Heart right ventricle (tissue), 16 donors: Measurements from ENCODE around the gene STOML2. TPM values are rescaled to one million over a fixed set of nuclear protein-coding genes. Genes with fewer than 3 reads are reported as not detected.
A peak's percentile ranks its signal among the peaks of the same experiment; 100 is the strongest.

ENCODE experiments used
- ATAC-seq, 8 donors: fragments of 200-7000 bp; cut with Tn5 transposase; one replicate each; pipeline ENCODE4 v1.9.1; 2020; ENCODE audit warnings: mild to moderate bottlenecking in 8 of 8, moderate library complexity in 8 of 8, moderate number of reproducible peaks in 1 of 8
- DNase-seq, 2 donors: peaks; one replicate each; pipeline ENCODE4 v3.0.0-alpha.2; 2020
- H3K27ac ChIP-seq, 10 donors: fragments of 200-600 bp; sonication (generic) in 2 of 10; one replicate each; pipeline versions ENCODE4 v1.5.0 to v1.8.0; 2020 to 2022; ENCODE audit warnings: mild to moderate bottlenecking in 3 of 10
- H3K27me3 ChIP-seq, 7 donors: fragments of 200-600 bp; one replicate each; pipeline ENCODE4 v1.8.0; 2021 to 2022; ENCODE audit warnings: mild to moderate bottlenecking in 2 of 7
- H3K36me3 ChIP-seq, 9 donors: fragments of 200-600 bp; sonication (generic) in 1 of 9; one replicate each; pipeline versions ENCODE4 v1.5.0 to v1.8.0; 2020 to 2022; ENCODE audit warnings: mild to moderate bottlenecking in 2 of 9
- H3K4me1 ChIP-seq, 9 donors: fragments of 200-600 bp; sonication (generic) in 1 of 9; one replicate each; pipeline versions ENCODE4 v1.5.0 to v1.8.0; 2020 to 2022; ENCODE audit warnings: mild to moderate bottlenecking in 4 of 9
- H3K4me3 ChIP-seq, 10 donors: fragments of 200-600 bp; sonication (generic) in 2 of 10; one replicate each; pipeline versions ENCODE4 v1.5.0 to v1.8.0; 2020 to 2022; ENCODE audit warnings: mild to moderate bottlenecking in 7 of 10, moderate library complexity in 2 of 10
- H3K9me3 ChIP-seq, 11 donors: fragments of 200-600 bp in 10 of 11; sonication (generic) in 2 of 11; one replicate each; pipeline versions ENCODE4 v1.5.0 to v1.8.0; 2013 to 2022; ENCODE audit warnings: mild to moderate bottlenecking in 2 of 11, control low read depth in 1 of 11, moderate library complexity in 1 of 11
- CTCF ChIP-seq, 9 donors: fragments of 200-600 bp; sonication (generic) in 2 of 9; IDR thresholded peaks; one replicate each; pipeline versions ENCODE4 v1.5.0 to v1.8.0; 2021 to 2022; ENCODE audit warnings: antibody characterized with exemption in 9 of 9, mild to moderate bottlenecking in 5 of 9, moderate library complexity in 1 of 9
- WGBS, 2 donors: extraction: QIAGEN DNeasy Blood & Tissue Kit; methylation state at CpG; one replicate each; pipeline ENCODE4 v1.1.7; 2013; ENCODE audit warnings: inconsistent platforms in 1 of 2; 5-methylcytosine and 5-hydroxymethylcytosine counted together
- intact Hi-C, 10 donors: fragments of 100-400 bp; cut with DNase I; formaldehyde crosslinking; loops; one replicate each; pipeline versions ENCODE4 v1.11.1 to v1.14.2; 2022
- polyA plus RNA-seq, 2 donors: library from polyadenylated mRNA; stranded (reverse); fragments of 200-250 nt; gene quantifications; one replicate each; pipeline ENCODE4 v1.2.3, GENCODE V29; 2013
- total RNA-seq, 10 donors: library from RNA; stranded (reverse); fragmentation: NEBNext Ultra II Directional in 3 of 10; extraction: Animal tissue kit (Norgen Biotek cat#: 25700) in 3 of 10; gene quantifications; one replicate each; pipeline versions ENCODE4 v1.2.1 to v1.2.4, GENCODE V29; 2021 to 2023
- donor health status: Arrhythmogenic right ventricular cardiomyopathy.
- donor health status: ischemic (EF 13 %, LVEDD 7.1; RV severe dilation, severe dysfunction).
- donor health status: healthy with polysubstance abuse.
- donor health status: DM: no; HTN: yes; CAD: no.
- donor health status: DM: no; HTN: no; CAD: no.
- donor health status: ischemic (EF 25% LVEDD 6.9; RV normal size, moderate dysfunction).
- donor health status: ischemic (EF 25% LVEDD 5.7; RV mildly dilated, moderate dysfunction).
- donor health status: healthy.
- donor health status: DM: yes; HTN: yes; CAD: no.
- donor health status: Ischemic cardiomyopathy.
- donor health status: ischemic (EF 35%, LVEDD 5.7; RV mildly dilated, moderate dysfunction).
- donor health status: nonischemic (EF 11% LVEDD 7.7; RV severe dilation, severe dysfunction).
- donor health status: DM: yes; HTN: yes; CAD: no.
- donor health status: PGD.
- donor health status: ischemic (EF 29% LVEDD 5.4; RV normal size, mild dysfunction).
- donor health status: nonischemic (EF 23%, LVEDD 6.1; RV moderate dilation, normal function).

Gene STOML2
- total and polyA plus RNA-seq, 12 donors: 43.7 to 153 (median 127) TPM

- H3K4me3 ChIP-seq: no peak overlapping the region
- H3K27ac ChIP-seq: peak overlapping the region in 7 of 10 donors; percentile 16 to 68 (median 35)
- no peaks in the 10 kb centered on the region for H3K9me3 ChIP-seq
- DNase-seq (peak in 1 of 2 donors; percentile 44), ATAC-seq (peak; percentile 62 to 96 (median 80))
- peaks cover 0 to 99% (median 41%) of the 10 kb centered on the region in 9 donors for H3K36me3 ChIP-seq
- peaks cover 0 to 15% (median 7%) of the 10 kb centered on the region in 9 donors for H3K4me1 ChIP-seq
- intact Hi-C loops: loop anchor here in 3 of 10 donors (1.0 to 10.0 kb wide), 3 partner anchors 57 to 154 kb away; a partner anchor contains a TSS
- WGBS, 2 donors: 69 to 76% methylated on average over 7 of the region's 7 CpGs
- no peaks in the 10 kb centered on the region for H3K27me3 ChIP-seq
- peak; percentile 26 to 70 (median 65) for TF ChIP-seq CTCF (IDR thresholded peaks at IDR 0.05)
Measured at GRCh38 chr9:35051069-35051967, 51.6 kb downstream of the STOML2 start.

Other genes starting within 250 kb of the STOML2 start
- gene PHF24, start 144.8 kb downstream of the STOML2 start, total RNA-seq: 1 to 10 TPM in 1 of 10 donors, under 1 TPM in 9; 0.11 to 2.2 (median 0.44) TPM
- gene PHF24, start 144.8 kb downstream of the STOML2 start, polyA plus RNA-seq: under 1 TPM; 0.07 to 0.09 TPM
- 100 to 1,000 TPM in 3 of 10 donors, 10 to 100 TPM in 7; 49.0 to 206 (median 85.1) TPM for gene DNAJB5, start 113.4 kb downstream of the STOML2 start, total RNA-seq
- 100 to 1,000 TPM in 1 of 2 donors, 10 to 100 TPM in 1; 44.0 to 107 TPM for gene DNAJB5, start 113.4 kb downstream of the STOML2 start, polyA plus RNA-seq
- 100 to 1,000 TPM; 227 to 385 (median 300) TPM for gene VCP, start 30.5 kb downstream of the STOML2 start, total RNA-seq
- gene VCP, start 30.5 kb downstream of the STOML2 start, polyA plus RNA-seq: 100 to 1,000 TPM in 1 of 2 donors, 10 to 100 TPM in 1; 69.9 to 248 TPM
- 1 to 10 TPM; 2.6 to 9.8 (median 4.5) TPM for gene FANCG, start 23.2 kb downstream of the STOML2 start, total RNA-seq
- gene FANCG, start 23.2 kb downstream of the STOML2 start, polyA plus RNA-seq: 1 to 10 TPM; 3.4 to 6.4 TPM
- 10 to 100 TPM in 4 of 10 donors, 1 to 10 TPM in 6; 8.2 to 12.3 (median 9.9) TPM for gene PIGO, start 6.5 kb downstream of the STOML2 start, total RNA-seq
- 10 to 100 TPM; 10.6 to 10.7 TPM for gene PIGO, start 6.5 kb downstream of the STOML2 start, polyA plus RNA-seq
- gene ATOSB, start 12.7 kb upstream of the STOML2 start, total RNA-seq: 10 to 100 TPM; 12.2 to 20.3 (median 17.1) TPM
- gene ATOSB, start 12.7 kb upstream of the STOML2 start, polyA plus RNA-seq: 10 to 100 TPM; 25.5 to 31.6 TPM
- 10 to 100 TPM; 13.7 to 27.1 (median 19.9) TPM for gene UNC13B, start 58.9 kb upstream of the STOML2 start, total RNA-seq
- 10 to 100 TPM; 13.1 to 15.4 TPM for gene UNC13B, start 58.9 kb upstream of the STOML2 start, polyA plus RNA-seq